Body of pancreas (tissue), 4 donors: ENCODE results near the gene CSMD2. TPM values are rescaled to one million over a fixed set of nuclear protein-coding genes. Genes with fewer than 3 reads are reported as not detected.

ENCODE experiments used
- ATAC-seq: fragments of 150-250 bp; one replicate; pipeline ENCODE4 v1.9.1; 2016
- DNase-seq, 4 donors: peaks; one replicate each; pipeline ENCODE4 v3.0.0-alpha.2; 2019
- H3K27ac ChIP-seq, 4 donors: fragments of 200-600 bp; sonication (generic); 1 replicate in 3 of 4; 2 replicates in 1 of 4; pipeline versions ENCODE4 v1.5.1 to v1.6.1; 2016 to 2019; ENCODE audit warnings: mild to moderate bottlenecking in 1 of 4, mixed read lengths in 1 of 4, moderate library complexity in 1 of 4
- H3K27me3 ChIP-seq, 2 donors: fragments of 200-600 bp; sonication (generic); one replicate each; pipeline ENCODE4 v1.6.0; 2016; ENCODE audit warnings: mild to moderate bottlenecking in 1 of 2
- H3K36me3 ChIP-seq, 2 donors: fragments of 200-600 bp; sonication (generic); replicated peaks in 1 of 2; 2 replicates each; pipeline ENCODE4 v1.5.1; 2016; ENCODE audit warnings: low read depth in 2 of 2; ENCODE audit not compliant: insufficient read depth in 1 of 2
- H3K4me1 ChIP-seq: fragments of 200-600 bp; sonication (generic); one replicate; pipeline ENCODE4 v1.6.0; 2016
- H3K4me3 ChIP-seq, 2 donors: fragments of 200-600 bp; sonication (generic); 1 replicate in 1 of 2; 2 replicates in 1 of 2; pipeline ENCODE4 v1.5.1; 2016 to 2019
- H3K9me3 ChIP-seq, 3 donors: fragments of 200-600 bp; sonication (generic); 1 replicate in 2 of 3; 2 replicates in 1 of 3; pipeline ENCODE4 v1.5.1; 2016
- CTCF ChIP-seq, 7 experiments: fragments of 450-650 bp in 4 of 7; fragments of 200-600 bp in 3 of 7; sonication (generic) in 3 of 7; IDR thresholded peaks; one replicate each; pipeline ENCODE4 v1.5.1; 2016 to 2019; ENCODE audit warnings: antibody characterized with exemption in 7 of 7
- POLR2A ChIP-seq, 3 donors: fragments of 450-650 bp; IDR thresholded peaks; one replicate each; pipeline ENCODE4 v1.6.1; 2016; ENCODE audit warnings: antibody characterized with exemption in 3 of 3, mild to moderate bottlenecking in 2 of 3
- WGBS, 2 donors: methylation state at CpG; one replicate each; pipeline ENCODE4 v1.1.5; 2017; 5-methylcytosine and 5-hydroxymethylcytosine counted together
- intact Hi-C: fragments of 100-400 bp; cut with DNase I; formaldehyde crosslinking; loops from one replicate; pipeline ENCODE4 v1.15.1; 2023
- total RNA-seq, 2 donors: library from RNA; depleted of rRNA; stranded (reverse); fragments of >200 nt; gene quantifications; one replicate each; pipeline ENCODE4 v1.1.0, GENCODE V29; 2016

The CSMD2 gene
- total RNA-seq, 2 donors from 2014 or later = 0.26 to 0.33 TPM

- no peaks in the 10 kb centered on the region for H3K4me1 ChIP-seq
- H3K9me3 ChIP-seq = no peaks in the 10 kb centered on the region
- 44 to 50% methylated on average over 2 of the region's 2 CpGs for WGBS, 2 donors
- no peak for DNase-seq
- no peak for TF ChIP-seq POLR2A (IDR thresholded peaks at IDR 0.05)
- no peak for TF ChIP-seq CTCF (IDR thresholded peaks at IDR 0.05)
- no peaks in the 10 kb centered on the region for H3K27me3 ChIP-seq
- intact Hi-C loops = no loop called here
- H3K27ac ChIP-seq = no peak overlapping the region
- no peak for ATAC-seq
- H3K4me3 ChIP-seq = no peak overlapping the region
- H3K36me3 ChIP-seq = no peaks in the 10 kb centered on the region
Observed at GRCh38 chr1:33697816-33698215, 467.2 kb downstream of the CSMD2 start.

GRCh38 chr1:33696962-33697361 lies 468.1 kb downstream of the CSMD2 start:
- no peak for ATAC-seq
- WGBS, 2 donors = 54 to 65% methylated on average over 2 of the region's 2 CpGs

GRCh38 chr1:33696311-33696710 lies 468.7 kb downstream of the CSMD2 start:
- no peak for TF ChIP-seq POLR2A (IDR thresholded peaks at IDR 0.05)
- TF ChIP-seq CTCF (IDR thresholded peaks at IDR 0.05) = no peak
- H3K9me3 ChIP-seq = no peaks in the 10 kb centered on the region
- no peaks in the 10 kb centered on the region for H3K36me3 ChIP-seq
- WGBS, 2 donors = 32 to 55% methylated on average over 1 of the region's 1 CpG
- no peaks in the 10 kb centered on the region for H3K4me1 ChIP-seq
- intact Hi-C loops = no loop called here
- no peaks in the 10 kb centered on the region for H3K27me3 ChIP-seq
- H3K27ac ChIP-seq = no peak overlapping the region
- DNase-seq (no peak), ATAC-seq (no peak)
- H3K4me3 ChIP-seq = no peak overlapping the region

More at GRCh38 chr1:33696962-33697361, 468.1 kb downstream of the CSMD2 start:
- Histone ChIP-seq H3K4me1 (no peaks in the 10 kb centered on the region), H3K9me3 (no peaks in the 10 kb centered on the region), H3K27me3 (no peaks in the 10 kb centered on the region), H3K27ac (no peak overlapping the region), H3K4me3 (no peak overlapping the region), H3K36me3 (no peaks in the 10 kb centered on the region)
- no peak for DNase-seq
- intact Hi-C loops = no loop called here
- TF ChIP-seq CTCF (IDR thresholded peaks at IDR 0.05) (no peak), POLR2A (IDR thresholded peaks at IDR 0.05) (no peak)

- Histone ChIP-seq H3K4me3 (no peak overlapping the region), H3K36me3 (no peaks in the 10 kb centered on the region), H3K9me3 (no peaks in the 10 kb centered on the region), H3K27me3 (no peaks in the 10 kb centered on the region), H3K27ac (no peak overlapping the region), H3K4me1 (no peaks in the 10 kb centered on the region)
- TF ChIP-seq POLR2A (IDR thresholded peaks at IDR 0.05) (no peak), CTCF (IDR thresholded peaks at IDR 0.05) (no peak)
- ATAC-seq (no peak), DNase-seq (no peak)
- WGBS, 2 donors = 84 to 86% methylated on average over 6 to 7 of the region's 7 CpGs
- intact Hi-C loops = no loop called here
Observed at GRCh38 chr1:33692206-33693188, 472.5 kb downstream of the CSMD2 start.
